ENCODE results near the gene DDC.
"Not testable (repeated sequence)": the region's sequence is repeated elsewhere in the genome, so short reads cannot be mapped to it uniquely, and the experiment has no call there.

DDC gene

GRCh38 chr7:50556247-50556991, 8.8 kb downstream of the DDC start:
- no peak for TF ChIP-seq CTCF (IDR thresholded peaks at IDR 0.05; ENCODE audit: control extremely low read depth, extremely low read depth, low read depth, missing control alignments)
- ChIA-PET CTCF (interaction anchor here (0.9 kb wide), 1 partner anchor 15 kb away, joined by 4 read pairs; no protein-coding TSS in a partner anchor), POLR2A (no interaction called here)
- no peak for DNase-seq (ENCODE audit: extremely low spot score)

GRCh38 chr7:50555594-50556140, 9.5 kb downstream of the DDC start:
- DNase-seq (ENCODE audit: extremely low spot score), result no peak
- ChIA-PET CTCF (interaction anchor here (0.9 kb wide), 1 partner anchor 14 kb away, joined by 4 read pairs; no protein-coding TSS in a partner anchor), POLR2A (no interaction called here)
- TF ChIP-seq CTCF (IDR thresholded peaks at IDR 0.05; ENCODE audit: control extremely low read depth, extremely low read depth, low read depth, missing control alignments), result no peak

GRCh38 chr7:50554431-50555322, 10.5 kb downstream of the DDC start:
- DNase-seq (ENCODE audit: extremely low spot score), result no peak
- POLR2A ChIA-PET, result no interaction called here
- CTCF ChIA-PET, result interaction anchor here (1.0 to 1.1 kb wide), 2 partner anchors 9 to 606 kb away, joined by 3 read pairs; no protein-coding TSS in a partner anchor
- no peak for TF ChIP-seq CTCF (IDR thresholded peaks at IDR 0.05; ENCODE audit: control extremely low read depth, extremely low read depth, low read depth, missing control alignments)

GRCh38 chr7:50553973-50554372, 11.2 kb downstream of the DDC start:
- CTCF ChIA-PET, result interaction anchor here (1.1 kb wide), 1 partner anchor 607 kb away, joined by 3 read pairs; no protein-coding TSS in a partner anchor
- DNase-seq (ENCODE audit: extremely low spot score), result no peak
- TF ChIP-seq CTCF (IDR thresholded peaks at IDR 0.05; ENCODE audit: control extremely low read depth, extremely low read depth, low read depth, missing control alignments), result no peak
- POLR2A ChIA-PET, result no interaction called here

- no peak for DNase-seq (ENCODE audit: extremely low spot score)
- ChIA-PET POLR2A (no interaction called here), CTCF (interaction anchor here (1.6 kb wide), 1 partner anchor 33 kb away, joined by 3 read pairs; no protein-coding TSS in a partner anchor)
- no peak for TF ChIP-seq CTCF (IDR thresholded peaks at IDR 0.05; ENCODE audit: control extremely low read depth, extremely low read depth, low read depth, missing control alignments)
Observed at GRCh38 chr7:50552921-50553320, 12.3 kb downstream of the DDC start.

- ChIA-PET CTCF (interaction anchor here (1.0 to 1.6 kb wide), 3 partner anchors 10 to 81 kb away, joined by 3 read pairs; no protein-coding TSS in a partner anchor), POLR2A (no interaction called here)
- TF ChIP-seq CTCF (IDR thresholded peaks at IDR 0.05; ENCODE audit: control extremely low read depth, extremely low read depth, low read depth, missing control alignments), result no peak
- DNase-seq (ENCODE audit: extremely low spot score), result no peak
Observed at GRCh38 chr7:50552139-50552538, 13.1 kb downstream of the DDC start.

GRCh38 chr7:50545613-50546012, 19.6 kb downstream of the DDC start:
- POLR2A ChIA-PET; DNase-seq (ENCODE audit: extremely low spot score): not testable (repeated sequence)

More at GRCh38 chr7:50545613-50546012, 19.6 kb downstream of the DDC start:
- CTCF ChIA-PET, result interaction anchor here (1.0 kb wide), 1 partner anchor 9 kb away, joined by 3 read pairs; no protein-coding TSS in a partner anchor
